ENCODE results near the gene NEUROG3.

DNA sequence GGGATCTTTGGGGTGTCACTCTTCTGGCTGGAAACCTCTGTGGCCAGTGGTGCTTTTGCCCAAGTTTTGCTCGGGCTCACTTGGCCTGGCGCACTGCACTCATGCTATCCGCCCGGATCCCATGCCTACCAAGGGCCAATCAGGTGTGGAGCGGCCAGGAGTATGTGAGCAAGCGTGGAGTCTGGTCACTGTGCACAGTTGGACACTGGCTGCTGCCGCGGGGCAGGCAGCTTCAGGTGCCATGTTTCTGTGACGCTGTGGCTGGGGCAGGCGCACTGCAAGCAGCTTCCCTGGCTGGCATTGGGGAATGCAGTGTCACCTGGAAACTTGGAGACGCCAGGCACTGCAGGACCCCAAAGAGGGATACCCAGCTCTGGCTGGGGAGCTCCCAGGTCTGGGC lies 45.3 kb downstream of the NEUROG3 start:
- TF ChIP-seq ARNT (IDR thresholded peaks at IDR 0.05) (no peak), SP1 (IDR thresholded peaks at IDR 0.05) (no peak), L3MBTL2 (conservative IDR thresholded peaks at IDR 0.05) (no peak), CTBP1 (IDR thresholded peaks at IDR 0.05; ENCODE audit: borderline replicate concordance) (no peak), FOXM1 (IDR thresholded peaks at IDR 0.05; ENCODE audit: borderline replicate concordance) (no peak), SUZ12 (IDR thresholded peaks at IDR 0.05) (no peak), LEF1 (IDR thresholded peaks at IDR 0.05; ENCODE audit: borderline replicate concordance) (no peak), ELF4 (IDR thresholded peaks at IDR 0.05) (no peak), NFRKB (IDR thresholded peaks at IDR 0.05) (no peak), BHLHE40 (IDR thresholded peaks at IDR 0.05; ENCODE audit: borderline replicate concordance) (no peak), HDGF (IDR thresholded peaks at IDR 0.05; ENCODE audit: borderline replicate concordance) (no peak), FOXK2 (IDR thresholded peaks at IDR 0.05) (no peak)
- TF ChIP-seq, protein P1, sequence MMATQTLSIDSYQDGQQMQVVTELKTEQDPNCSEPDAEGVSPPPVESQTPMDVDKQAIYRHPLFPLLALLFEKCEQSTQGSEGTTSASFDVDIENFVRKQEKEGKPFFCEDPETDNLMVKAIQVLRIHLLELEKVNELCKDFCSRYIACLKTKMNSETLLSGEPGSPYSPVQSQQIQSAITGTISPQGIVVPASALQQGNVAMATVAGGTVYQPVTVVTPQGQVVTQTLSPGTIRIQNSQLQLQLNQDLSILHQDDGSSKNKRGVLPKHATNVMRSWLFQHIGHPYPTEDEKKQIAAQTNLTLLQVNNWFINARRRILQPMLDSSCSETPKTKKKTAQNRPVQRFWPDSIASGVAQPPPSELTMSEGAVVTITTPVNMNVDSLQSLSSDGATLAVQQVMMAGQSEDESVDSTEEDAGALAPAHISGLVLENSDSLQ (IDR thresholded peaks at IDR 0.05) = no peak

All from HEK293T (cell line).